Thoracic aorta (tissue), 2 donors: ENCODE data around the gene TMEM266. TPM values are rescaled to one million over a fixed set of nuclear protein-coding genes. Genes with fewer than 3 reads are reported as not detected.

Source experiments
- ATAC-seq: fragments of 150-250 bp; one replicate; pipeline ENCODE4 v1.8.0; 2017; ENCODE audit warnings: low read depth; ENCODE audit not compliant: insufficient number of reproducible peaks, low FRiP score
- DNase-seq: peaks from one replicate; pipeline ENCODE4 v3.0.0-alpha.2; 2020; ENCODE audit warnings: low spot score
- H3K27ac ChIP-seq, 2 donors: fragments of 200-600 bp; sonication (generic); 1 replicate in 1 of 2; 2 replicates in 1 of 2; pipeline ENCODE4 v1.5.1; 2016; ENCODE audit warnings: mild to moderate bottlenecking in 2 of 2, moderate library complexity in 2 of 2
- H3K27me3 ChIP-seq: fragments of 200-600 bp; sonication (generic); replicated peaks from 2 replicates; pipeline ENCODE4 v1.6.0; 2016; ENCODE audit warnings: mild to moderate bottlenecking; ENCODE audit not compliant: insufficient read depth
- H3K36me3 ChIP-seq: fragments of 200-600 bp; sonication (generic); one replicate; pipeline ENCODE4 v1.5.1; 2016
- H3K4me1 ChIP-seq, 2 donors: fragments of 200-600 bp; sonication (generic); 1 replicate in 1 of 2; 2 replicates in 1 of 2; pipeline versions ENCODE4 v1.5.1 to v1.6.0; 2016; ENCODE audit warnings: low read depth in 2 of 2, mild to moderate bottlenecking in 1 of 2; ENCODE audit not compliant: control insufficient read depth in 1 of 2
- H3K4me3 ChIP-seq: fragments of 200-600 bp; sonication (generic); 2 replicates; pipeline ENCODE4 v1.5.1; 2016; ENCODE audit warnings: mild to moderate bottlenecking
- H3K9me3 ChIP-seq: fragments of 200-600 bp; sonication (generic); 2 replicates; pipeline ENCODE4 v1.5.1; 2016
- CTCF ChIP-seq: fragments of 200-600 bp; sonication (generic); IDR thresholded peaks from one replicate; pipeline ENCODE4 v1.5.1; 2019; ENCODE audit warnings: antibody characterized with exemption
- total RNA-seq, 2 donors: library from RNA; depleted of rRNA; stranded (reverse); fragments of >200 nt; gene quantifications; one replicate each; pipeline versions ENCODE4 v1.1.0 to v1.2.3, GENCODE V29; 2016

Gene TMEM266
- total RNA-seq, 2 donors from 2014 or later: not detected

GRCh38 chr15:76253691-76254473 lies 194.1 kb downstream of the TMEM266 start:
- H3K27ac ChIP-seq: no peak overlapping the region
- ATAC-seq (no peak), DNase-seq (no peak)
- no peaks in the 10 kb centered on the region for H3K9me3 ChIP-seq
- no peaks in the 10 kb centered on the region for H3K36me3 ChIP-seq
- H3K4me1 ChIP-seq: no peaks in the 10 kb centered on the region
- no peak for TF ChIP-seq CTCF
- no peak overlapping the region for H3K4me3 ChIP-seq
- no peaks in the 10 kb centered on the region for H3K27me3 ChIP-seq

Other genes starting within 250 kb of the TMEM266 start
- gene UBE2Q2, start 216.5 kb upstream of the TMEM266 start, total RNA-seq: 10 to 100 TPM; 31.5 to 40.2 TPM
- gene FBXO22, start 156.1 kb upstream of the TMEM266 start, total RNA-seq: 10 to 100 TPM; 14.7 to 20.7 TPM
- not detected for gene NRG4, start 47.6 kb upstream of the TMEM266 start, total RNA-seq